H1 (cell line): Measurements from ENCODE around the gene TRIM14. TPM values are rescaled to one million over a fixed set of nuclear protein-coding genes. Genes with fewer than 3 reads are reported as not detected.
A peak's percentile ranks its signal among the peaks of the same experiment; 100 is the strongest.

Source experiments
- CTCF ChIA-PET: fragments of 300-600 bp; sonication (Branson Sonifier 250); formaldehyde crosslinking; loops from one replicate; lab custom pipeline; 2021; ENCODE audit not compliant: partially characterized antibody; lab: Charles Lee
- POLR2A ChIA-PET: fragments of 300-600 bp; sonication (Branson Sonifier 250); formaldehyde crosslinking; loops from one replicate; lab custom pipeline; 2021; ENCODE audit warnings: inconsistent platforms; ENCODE audit not compliant: partially characterized antibody; lab: Charles Lee
- DNase-seq, 2 experiments: peaks; one replicate each; pipeline versions ENCODE4 v3.0.0 to v3.0.0-alpha.2; 2010 to 2022; ENCODE audit warnings: low spot score in 2 of 2, low read depth in 1 of 2, mixed read lengths in 1 of 2
- FAIRE-seq: peaks from 2 replicates; lab custom pipeline; 2011; peaks lifted over from hg19 to GRCh38; lab: Jason Lieb, UNC
- H2AFZ ChIP-seq: 2 replicates; pipeline ENCODE4 v1.8.1; 2012; ENCODE audit warnings: low read length, inconsistent platforms
- H2AK5ac ChIP-seq: 2 replicates; pipeline ENCODE4 v1.6.1; 2013; ENCODE audit warnings: low read depth, low read length
- H2BK120ac ChIP-seq: replicated peaks from 2 replicates; pipeline ENCODE3; 2013; ENCODE audit warnings: low read depth, low read length, inconsistent platforms
- H2BK12ac ChIP-seq: 2 replicates; pipeline ENCODE4 v1.6.1; 2013; ENCODE audit warnings: low read depth, low read length
- H2BK15ac ChIP-seq: 2 replicates; pipeline ENCODE4 v1.6.1; 2013; ENCODE audit warnings: low read length
- H2BK20ac ChIP-seq: 2 replicates; pipeline ENCODE4 v1.6.1; 2013; ENCODE audit warnings: low read length
- H2BK5ac ChIP-seq: 2 replicates; pipeline ENCODE4 v1.6.1; 2013; ENCODE audit warnings: low read depth, low read length
- H3K14ac ChIP-seq: 2 replicates; pipeline ENCODE4 v1.6.1; 2013; ENCODE audit warnings: inconsistent platforms; ENCODE audit not compliant: insufficient read length
- H3K18ac ChIP-seq: 2 replicates; pipeline ENCODE4 v1.6.1; 2013; ENCODE audit warnings: low read length; ENCODE audit errors: extremely low read depth
- H3K23ac ChIP-seq: 2 replicates; pipeline ENCODE4 v1.6.1; 2013; ENCODE audit warnings: inconsistent platforms; ENCODE audit not compliant: insufficient read length
- H3K23me2 ChIP-seq: 2 replicates; pipeline ENCODE4 v1.6.1; 2013; ENCODE audit warnings: low read depth, low read length
- H3K27ac ChIP-seq: 2 replicates; pipeline ENCODE4 v1.6.1; 2011; ENCODE audit warnings: low read depth, low read length, inconsistent platforms
- H3K27me3 ChIP-seq, 4 experiments: replicated peaks in 1 of 4; 1 replicate in 1 of 4; 2 replicates in 3 of 4; pipeline versions ENCODE4 v1.6.1 to v1.8.1; 2011 to 2013; ENCODE audit warnings: low read length in 3 of 4, mild to moderate bottlenecking in 3 of 4, inconsistent platforms in 2 of 4, mixed read lengths in 2 of 4, moderate library complexity in 1 of 4; ENCODE audit not compliant: control insufficient read depth in 3 of 4, insufficient read depth in 3 of 4; ENCODE audit errors: extremely low read depth in 1 of 4
- H3K36me3 ChIP-seq, 4 experiments: 2 replicates each; pipeline versions ENCODE4 v1.6.1 to v1.8.1; 2011 to 2013; ENCODE audit warnings: mild to moderate bottlenecking in 4 of 4, low read length in 3 of 4, moderate library complexity in 2 of 4, control low read depth in 1 of 4, inconsistent platforms in 1 of 4; ENCODE audit not compliant: insufficient read depth in 4 of 4, control insufficient read depth in 2 of 4
- H3K4ac ChIP-seq: replicated peaks from 2 replicates; pipeline ENCODE3; 2013; ENCODE audit warnings: low read length, low read depth, mixed read lengths, inconsistent platforms; ENCODE audit not compliant: insufficient read length
- H3K4me1 ChIP-seq, 4 experiments: replicated peaks in 1 of 4; 1 replicate in 1 of 4; 2 replicates in 3 of 4; pipeline versions ENCODE4 v1.6.1 to v1.8.1; 2011 to 2013; ENCODE audit warnings: low read length in 3 of 4, inconsistent platforms in 2 of 4, mixed read lengths in 1 of 4; ENCODE audit not compliant: insufficient read depth in 4 of 4, control insufficient read depth in 3 of 4
- H3K4me2 ChIP-seq, 2 experiments: 2 replicates each; pipeline versions ENCODE4 v1.6.1 to v1.8.1; 2011 to 2013; ENCODE audit warnings: low read depth in 2 of 2, low read length in 2 of 2, control low read depth in 1 of 2, inconsistent platforms in 1 of 2, mild to moderate bottlenecking in 1 of 2; ENCODE audit not compliant: insufficient read depth in 1 of 2
- H3K4me3 ChIP-seq, 4 experiments: fragments of 200-600, 300-600 bp in 1 of 4; sonication (generic), shearing (Covaris generic), sonication (Bioruptor Twin) in 1 of 4; 2 replicates each; pipeline versions ENCODE4 v1.5.1 to v1.8.1; 2011 to 2016; ENCODE audit warnings: low read length in 4 of 4, low read depth in 3 of 4, control low read depth in 2 of 4, inconsistent platforms in 2 of 4, mild to moderate bottlenecking in 2 of 4, mixed read lengths in 1 of 4, moderate library complexity in 1 of 4; ENCODE audit not compliant: insufficient read depth in 2 of 4; ENCODE audit errors: extremely low read depth in 1 of 4
- H3K56ac ChIP-seq: replicated peaks from 2 replicates; pipeline ENCODE3; 2013; ENCODE audit warnings: low read depth, mild to moderate bottlenecking, mixed read lengths, low read length, inconsistent platforms; ENCODE audit not compliant: insufficient read length
- H3K79me1 ChIP-seq: 2 replicates; pipeline ENCODE4 v1.6.1; 2013; ENCODE audit warnings: low read depth, low read length, control low read depth
- H3K79me2 ChIP-seq, 2 experiments: 2 replicates each; pipeline versions ENCODE4 v1.6.1 to v1.8.1; 2012 to 2013; ENCODE audit warnings: low read length in 2 of 2, mild to moderate bottlenecking in 2 of 2, inconsistent platforms in 1 of 2; ENCODE audit not compliant: insufficient read depth in 2 of 2, control insufficient read depth in 1 of 2
- H3K9ac ChIP-seq, 4 experiments: replicated peaks in 1 of 4; 1 replicate in 1 of 4; 2 replicates in 3 of 4; pipeline versions ENCODE4 v1.6.1 to v1.8.1; 2011 to 2013; ENCODE audit warnings: low read depth in 3 of 4, low read length in 3 of 4, control low read depth in 2 of 4, mild to moderate bottlenecking in 2 of 4, moderate library complexity in 2 of 4, inconsistent platforms in 1 of 4; ENCODE audit errors: extremely low read depth in 1 of 4
- H3K9me3 ChIP-seq, 2 experiments: 2 replicates each; pipeline versions ENCODE4 v1.6.1 to v1.8.1; 2012 to 2013; ENCODE audit warnings: mild to moderate bottlenecking in 2 of 2, moderate library complexity in 2 of 2, control low read depth in 1 of 2, inconsistent platforms in 1 of 2, low read depth in 1 of 2, low read length in 1 of 2, mixed read lengths in 1 of 2; ENCODE audit not compliant: insufficient read depth in 2 of 2
- H4K20me1 ChIP-seq, 2 experiments: replicated peaks in 1 of 2; 2 replicates each; pipeline versions ENCODE3 to v1.8.1; 2011 to 2013; ENCODE audit warnings: inconsistent platforms in 2 of 2, low read length in 2 of 2, mild to moderate bottlenecking in 1 of 2; ENCODE audit not compliant: insufficient read depth in 2 of 2, control insufficient read depth in 1 of 2
- H4K5ac ChIP-seq: 2 replicates; pipeline ENCODE4 v1.6.1; 2013; ENCODE audit warnings: low read length, low read depth, mixed read lengths, inconsistent platforms; ENCODE audit not compliant: insufficient read length
- H4K8ac ChIP-seq: 2 replicates; pipeline ENCODE4 v1.8.0; 2013; ENCODE audit warnings: mild to moderate bottlenecking, moderate library complexity, low read length, inconsistent platforms; ENCODE audit not compliant: insufficient read depth; ENCODE audit errors: extremely low read depth
- H4K91ac ChIP-seq: replicated peaks from 2 replicates; pipeline ENCODE3; 2013; ENCODE audit warnings: low read length, mixed read lengths, inconsistent platforms; ENCODE audit not compliant: insufficient read length
- HDAC2 ChIP-seq, 2 experiments: fragments of 300-600 bp in 1 of 2; sonication (generic) in 1 of 2; IDR thresholded peaks; 2 replicates each; pipeline ENCODE4 v1.6.1; 2011 to 2012; ENCODE audit warnings: low read depth in 2 of 2, low read length in 2 of 2, mild to moderate bottlenecking in 2 of 2, moderate library complexity in 2 of 2, borderline replicate concordance in 1 of 2, inconsistent platforms in 1 of 2
- KDM5A ChIP-seq: fragments of 200-600 bp; IDR thresholded peaks from 2 replicates; pipeline ENCODE4 v1.7.1; 2012; ENCODE audit warnings: mild to moderate bottlenecking, low read length, inconsistent platforms, mixed read lengths
- SIX5 ChIP-seq: IDR thresholded peaks from 2 replicates; pipeline ENCODE4 v1.6.1; 2011; ENCODE audit warnings: mild to moderate bottlenecking, low read depth, low read length
- WGBS, 2 experiments: shearing (Covaris generic) in 1 of 2; methylation state at CpG; one replicate each; pipeline versions ENCODE4 v1.1.6 to v1.1.7; 2013 to 2015; ENCODE audit warnings: low lambda C conversion rate in 2 of 2, mixed read lengths in 2 of 2, inconsistent platforms in 1 of 2, low coverage in 1 of 2, missing lambda C conversion rate in 1 of 2; ENCODE audit not compliant: insufficient replicate concordance in 2 of 2, insufficient coverage in 1 of 2, insufficient read length in 1 of 2; ENCODE audit errors: extremely low coverage in 1 of 2, missing lambda C conversion rate in 1 of 2; 5-methylcytosine and 5-hydroxymethylcytosine counted together
- long read RNA-seq, 2 experiments: library from RNA in 1 of 2; library from capped mRNA in 1 of 2; stranded (forward); transcript quantifications; one replicate each; pipeline ENCODE4 v2.0.0, GENCODE V29; 2021; ENCODE audit warnings: inconsistent platforms in 1 of 2
- polyA minus RNA-seq, 3 experiments: library from RNA; depleted of rRNA, polyadenylated mRNA; stranded (reverse); fragments of >200 nt; gene quantifications; 1 replicate in 2 of 3; 2 replicates in 1 of 3; pipeline ENCODE4 v1.2.3, GENCODE V29; 2011
- polyA plus RNA-seq, 7 experiments: library from polyadenylated mRNA; depleted of rRNA in 3 of 7; stranded (reverse) in 5 of 7; unstranded in 2 of 7; fragments of >200 nt in 5 of 7; fragments of 200-250 nt in 2 of 7; gene quantifications; 1 replicate in 5 of 7; 2 replicates in 1 of 7; 4 replicates in 1 of 7; pipeline versions ENCODE4 v1.2.1 to v1.2.3, GENCODE V29; 2011 to 2013; ENCODE audit warnings: missing spikeins in 2 of 7, mixed read lengths in 2 of 7
- total RNA-seq: library from RNA; stranded (reverse); fragmentation: NEBNext Ultra II Directional; extraction: Animal tissue kit (Norgen Biotek cat#: 25700); gene quantifications from 2 replicates; pipeline ENCODE4 v1.2.1, GENCODE V29; 2021

TRIM14 gene, protein sequence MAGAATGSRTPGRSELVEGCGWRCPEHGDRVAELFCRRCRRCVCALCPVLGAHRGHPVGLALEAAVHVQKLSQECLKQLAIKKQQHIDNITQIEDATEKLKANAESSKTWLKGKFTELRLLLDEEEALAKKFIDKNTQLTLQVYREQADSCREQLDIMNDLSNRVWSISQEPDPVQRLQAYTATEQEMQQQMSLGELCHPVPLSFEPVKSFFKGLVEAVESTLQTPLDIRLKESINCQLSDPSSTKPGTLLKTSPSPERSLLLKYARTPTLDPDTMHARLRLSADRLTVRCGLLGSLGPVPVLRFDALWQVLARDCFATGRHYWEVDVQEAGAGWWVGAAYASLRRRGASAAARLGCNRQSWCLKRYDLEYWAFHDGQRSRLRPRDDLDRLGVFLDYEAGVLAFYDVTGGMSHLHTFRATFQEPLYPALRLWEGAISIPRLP
- total RNA-seq (18.7 and 19.4 TPM in 2 replicates), polyA plus RNA-seq (2011; rRNA removed) (9.2 and 13.0 TPM in 2 replicates), polyA minus RNA-seq (2011; rRNA and poly(A)+ RNA removed) (7.6 and 7.7 TPM in 2 replicates)
- 12.3 TPM for polyA plus RNA-seq (2011; cell fraction: cytosol; rRNA removed)
- 16.2 TPM for polyA plus RNA-seq (2011; cell fraction: nucleus; rRNA removed)
- polyA plus RNA-seq (2012, experiment 1 of 2) = 9.8 to 12.0 TPM (median 10.9 TPM) in 4 replicates
- polyA plus RNA-seq (2012, experiment 2 of 2) = 7.7 TPM
- polyA plus RNA-seq (2013, experiment 1 of 2) = 10.8 TPM
- 10.3 TPM for polyA plus RNA-seq (2013, experiment 2 of 2)
- 10.1 TPM for polyA minus RNA-seq (2011; cell fraction: cytosol; rRNA and poly(A)+ RNA removed)
- polyA minus RNA-seq (2011; cell fraction: nucleus; rRNA and poly(A)+ RNA removed) = 7.6 TPM
- long read RNA-seq, experiment 1, partial matches to known transcripts = 1 of 19 reads
- long read RNA-seq, experiment 1, other reads (novel, unspliced or antisense) = 18 of 19 reads
- long read RNA-seq, experiment 2, partial matches to known transcripts = 0 of 1 reads
- long read RNA-seq, experiment 2, other reads (novel, unspliced or antisense) = 1 of 1 reads

DNA sequence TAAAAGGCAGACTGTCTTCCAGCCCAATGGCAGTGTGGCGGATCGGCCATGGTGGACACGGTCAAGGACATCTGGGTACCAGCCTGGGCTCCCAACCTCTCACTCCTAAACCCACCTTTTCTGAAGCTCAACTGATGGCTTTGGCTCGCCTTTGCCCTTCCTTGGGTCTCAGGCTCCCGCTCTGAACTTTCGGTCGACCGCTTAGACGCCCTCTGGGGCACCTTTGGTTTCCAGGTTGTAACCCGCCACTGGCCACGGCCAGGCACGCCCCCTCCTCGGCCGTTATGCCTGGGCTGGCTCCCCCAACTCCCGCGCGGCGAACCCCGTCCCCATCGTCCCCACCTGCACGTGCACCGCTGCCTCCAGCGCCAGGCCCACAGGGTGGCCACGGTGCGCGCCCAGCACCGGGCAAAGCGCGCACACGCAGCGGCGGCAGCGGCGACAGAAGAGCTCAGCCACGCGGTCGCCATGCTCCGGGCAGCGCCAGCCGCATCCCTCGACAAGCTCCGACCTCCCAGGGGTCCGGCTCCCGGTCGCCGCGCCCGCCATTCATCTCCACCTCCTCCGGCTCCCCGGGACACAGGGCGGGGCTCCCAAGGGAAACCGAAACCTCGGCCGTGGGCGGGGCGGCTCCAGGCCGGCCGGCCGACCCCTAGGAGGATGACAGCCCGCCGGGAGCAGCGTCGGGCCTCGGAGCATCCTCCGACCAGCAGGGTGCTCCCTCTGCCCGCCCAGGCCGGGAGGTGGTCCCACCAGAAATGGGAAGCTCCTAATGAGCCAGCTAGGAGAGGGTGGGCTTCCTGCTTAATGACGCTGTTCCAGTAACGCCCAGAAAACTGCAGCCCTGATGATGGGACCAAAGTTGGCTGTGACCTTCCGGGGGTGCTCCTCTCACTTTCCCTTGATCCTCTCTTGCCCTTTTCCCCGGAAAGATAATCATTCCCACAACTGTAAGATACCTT is at the start of gene TRIM14:
TRIM14 (minus strand) TSS at position 583 of the 962 bp plus-strand sequence; CDS start at position 549, 34 bp downstream.
- peak within 1 kb of the TSS; percentile 61 for H2AFZ ChIP-seq
- H2BK5ac ChIP-seq = peak within 1 kb of the TSS; percentile 88; the same call in 1 of the 2 replicates
- no peak within 1 kb of the TSS; a peak in 1 of 7 replicates for H3K9ac ChIP-seq
- H3K79me1 ChIP-seq = no peaks in the 10 kb centered on the region
- no peaks in the 10 kb centered on the region for H4K20me1 ChIP-seq
- peak within 1 kb of the TSS; percentile 96 for H3K18ac ChIP-seq
- no peak within 1 kb of the TSS for H2BK120ac ChIP-seq
- peak within 1 kb of the TSS; percentile 89; the same call in 1 of the 2 replicates for H4K8ac ChIP-seq
- peak within 1 kb of the TSS; percentile 96 for H4K91ac ChIP-seq
- H2AK5ac ChIP-seq = no peak within 1 kb of the TSS
- no peaks in the 10 kb centered on the region; a peak in 1 of 7 replicates for H3K27me3 ChIP-seq
- H3K4me2 ChIP-seq = peak within 1 kb of the TSS; percentile 35 to 82
- no peaks in the 10 kb centered on the region for H3K36me3 ChIP-seq
- H3K23me2 ChIP-seq = peaks cover 7% of the 10 kb centered on the region; the same call in 1 of the 2 replicates
- no peak within 1 kb of the TSS; the same call in 1 of the 2 replicates for H2BK20ac ChIP-seq
- FAIRE-seq (no peak), DNase-seq (peak; percentile 53 to 80)
- no peak within 1 kb of the TSS for H3K23ac ChIP-seq
- H2BK15ac ChIP-seq = peak within 1 kb of the TSS; percentile 61; the same call in 1 of the 2 replicates
- H3K9me3 ChIP-seq = no peaks in the 10 kb centered on the region; a peak in 1 of 4 replicates
- no peak within 1 kb of the TSS for H3K14ac ChIP-seq
- H3K4me1 ChIP-seq = peaks cover 0 to 8% (median 3%) of the 10 kb centered on the region in 4 experiments; a peak in 4 of 7 replicates
- POLR2A ChIA-PET = interaction anchor here (0.8 to 1.9 kb wide), 7 partner anchors 9 to 45 kb away, joined by 3 to 7 read pairs (median 4); no protein-coding TSS in a partner anchor
- WGBS, 2 experiments = 8% methylated on average over 54 of the region's 71 CpGs; no CpG with 5 or more reads in 1 of the 2 experiments
- peak within 1 kb of the TSS; percentile 11 for H3K56ac ChIP-seq
- H3K4ac ChIP-seq = no peak within 1 kb of the TSS
- H3K27ac ChIP-seq = no peak within 1 kb of the TSS
- H2BK12ac ChIP-seq = peak within 1 kb of the TSS; percentile 95; the same call in 1 of the 2 replicates
- no peaks in the 10 kb centered on the region for H3K79me2 ChIP-seq
- CTCF ChIA-PET = interaction anchor here (0.5 to 2.2 kb wide), 18 partner anchors 9 to 145 kb away, joined by 3 to 11 read pairs (median 4); partner anchors contain the start of genes CORO2A and TBC1D2
- peak within 1 kb of the TSS; percentile 62 for H4K5ac ChIP-seq
- H3K4me3 ChIP-seq = peak within 1 kb of the TSS; percentile 40 to 63 (median 54)
- peak in 1 of 2 experiments; percentile 49; a peak in 2 of 4 replicates for TF ChIP-seq HDAC2 (IDR thresholded peaks at IDR 0.05; ENCODE audit: borderline replicate concordance in 1 of 2, low read depth in 2 of 2, low read length in 2 of 2)
- no peak for TF ChIP-seq SIX5
- TF ChIP-seq KDM5A = no peak
